ENCODE measurements around the gene TTF1. TPM values are rescaled to one million over a fixed set of nuclear protein-coding genes. Genes with fewer than 3 reads are reported as not detected.
A peak's percentile ranks its signal among the peaks of the same experiment; 100 is the strongest.

Gene TTF1
- total and polyA plus RNA-seq, 9 of the 15 experiments (the other 6 are each of a cell fraction or from before 2014, with no cell fraction given) = 9.0 to 18.5 (median 15.8) TPM

GRCh38 chr9:132406554-132407122 is at the start of gene TTF1 (continued):
- TF ChIP-seq, protein P1, sequence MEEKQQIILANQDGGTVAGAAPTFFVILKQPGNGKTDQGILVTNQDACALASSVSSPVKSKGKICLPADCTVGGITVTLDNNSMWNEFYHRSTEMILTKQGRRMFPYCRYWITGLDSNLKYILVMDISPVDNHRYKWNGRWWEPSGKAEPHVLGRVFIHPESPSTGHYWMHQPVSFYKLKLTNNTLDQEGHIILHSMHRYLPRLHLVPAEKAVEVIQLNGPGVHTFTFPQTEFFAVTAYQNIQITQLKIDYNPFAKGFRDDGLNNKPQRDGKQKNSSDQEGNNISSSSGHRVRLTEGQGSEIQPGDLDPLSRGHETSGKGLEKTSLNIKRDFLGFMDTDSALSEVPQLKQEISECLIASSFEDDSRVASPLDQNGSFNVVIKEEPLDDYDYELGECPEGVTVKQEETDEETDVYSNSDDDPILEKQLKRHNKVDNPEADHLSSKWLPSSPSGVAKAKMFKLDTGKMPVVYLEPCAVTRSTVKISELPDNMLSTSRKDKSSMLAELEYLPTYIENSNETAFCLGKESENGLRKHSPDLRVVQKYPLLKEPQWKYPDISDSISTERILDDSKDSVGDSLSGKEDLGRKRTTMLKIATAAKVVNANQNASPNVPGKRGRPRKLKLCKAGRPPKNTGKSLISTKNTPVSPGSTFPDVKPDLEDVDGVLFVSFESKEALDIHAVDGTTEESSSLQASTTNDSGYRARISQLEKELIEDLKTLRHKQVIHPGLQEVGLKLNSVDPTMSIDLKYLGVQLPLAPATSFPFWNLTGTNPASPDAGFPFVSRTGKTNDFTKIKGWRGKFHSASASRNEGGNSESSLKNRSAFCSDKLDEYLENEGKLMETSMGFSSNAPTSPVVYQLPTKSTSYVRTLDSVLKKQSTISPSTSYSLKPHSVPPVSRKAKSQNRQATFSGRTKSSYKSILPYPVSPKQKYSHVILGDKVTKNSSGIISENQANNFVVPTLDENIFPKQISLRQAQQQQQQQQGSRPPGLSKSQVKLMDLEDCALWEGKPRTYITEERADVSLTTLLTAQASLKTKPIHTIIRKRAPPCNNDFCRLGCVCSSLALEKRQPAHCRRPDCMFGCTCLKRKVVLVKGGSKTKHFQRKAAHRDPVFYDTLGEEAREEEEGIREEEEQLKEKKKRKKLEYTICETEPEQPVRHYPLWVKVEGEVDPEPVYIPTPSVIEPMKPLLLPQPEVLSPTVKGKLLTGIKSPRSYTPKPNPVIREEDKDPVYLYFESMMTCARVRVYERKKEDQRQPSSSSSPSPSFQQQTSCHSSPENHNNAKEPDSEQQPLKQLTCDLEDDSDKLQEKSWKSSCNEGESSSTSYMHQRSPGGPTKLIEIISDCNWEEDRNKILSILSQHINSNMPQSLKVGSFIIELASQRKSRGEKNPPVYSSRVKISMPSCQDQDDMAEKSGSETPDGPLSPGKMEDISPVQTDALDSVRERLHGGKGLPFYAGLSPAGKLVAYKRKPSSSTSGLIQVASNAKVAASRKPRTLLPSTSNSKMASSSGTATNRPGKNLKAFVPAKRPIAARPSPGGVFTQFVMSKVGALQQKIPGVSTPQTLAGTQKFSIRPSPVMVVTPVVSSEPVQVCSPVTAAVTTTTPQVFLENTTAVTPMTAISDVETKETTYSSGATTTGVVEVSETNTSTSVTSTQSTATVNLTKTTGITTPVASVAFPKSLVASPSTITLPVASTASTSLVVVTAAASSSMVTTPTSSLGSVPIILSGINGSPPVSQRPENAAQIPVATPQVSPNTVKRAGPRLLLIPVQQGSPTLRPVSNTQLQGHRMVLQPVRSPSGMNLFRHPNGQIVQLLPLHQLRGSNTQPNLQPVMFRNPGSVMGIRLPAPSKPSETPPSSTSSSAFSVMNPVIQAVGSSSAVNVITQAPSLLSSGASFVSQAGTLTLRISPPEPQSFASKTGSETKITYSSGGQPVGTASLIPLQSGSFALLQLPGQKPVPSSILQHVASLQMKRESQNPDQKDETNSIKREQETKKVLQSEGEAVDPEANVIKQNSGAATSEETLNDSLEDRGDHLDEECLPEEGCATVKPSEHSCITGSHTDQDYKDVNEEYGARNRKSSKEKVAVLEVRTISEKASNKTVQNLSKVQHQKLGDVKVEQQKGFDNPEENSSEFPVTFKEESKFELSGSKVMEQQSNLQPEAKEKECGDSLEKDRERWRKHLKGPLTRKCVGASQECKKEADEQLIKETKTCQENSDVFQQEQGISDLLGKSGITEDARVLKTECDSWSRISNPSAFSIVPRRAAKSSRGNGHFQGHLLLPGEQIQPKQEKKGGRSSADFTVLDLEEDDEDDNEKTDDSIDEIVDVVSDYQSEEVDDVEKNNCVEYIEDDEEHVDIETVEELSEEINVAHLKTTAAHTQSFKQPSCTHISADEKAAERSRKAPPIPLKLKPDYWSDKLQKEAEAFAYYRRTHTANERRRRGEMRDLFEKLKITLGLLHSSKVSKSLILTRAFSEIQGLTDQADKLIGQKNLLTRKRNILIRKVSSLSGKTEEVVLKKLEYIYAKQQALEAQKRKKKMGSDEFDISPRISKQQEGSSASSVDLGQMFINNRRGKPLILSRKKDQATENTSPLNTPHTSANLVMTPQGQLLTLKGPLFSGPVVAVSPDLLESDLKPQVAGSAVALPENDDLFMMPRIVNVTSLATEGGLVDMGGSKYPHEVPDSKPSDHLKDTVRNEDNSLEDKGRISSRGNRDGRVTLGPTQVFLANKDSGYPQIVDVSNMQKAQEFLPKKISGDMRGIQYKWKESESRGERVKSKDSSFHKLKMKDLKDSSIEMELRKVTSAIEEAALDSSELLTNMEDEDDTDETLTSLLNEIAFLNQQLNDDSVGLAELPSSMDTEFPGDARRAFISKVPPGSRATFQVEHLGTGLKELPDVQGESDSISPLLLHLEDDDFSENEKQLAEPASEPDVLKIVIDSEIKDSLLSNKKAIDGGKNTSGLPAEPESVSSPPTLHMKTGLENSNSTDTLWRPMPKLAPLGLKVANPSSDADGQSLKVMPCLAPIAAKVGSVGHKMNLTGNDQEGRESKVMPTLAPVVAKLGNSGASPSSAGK (IDR thresholded peaks at IDR 0.05) = 0 out of 2 replicates have a peak, but pooled peaks have one; percentile 22
- TF ChIP-seq ZNF707 (CRISPR knock-in tag; conservative IDR thresholded peaks at IDR 0.05) (no peak), NCOA1 (IDR thresholded peaks at IDR 0.05; ENCODE audit: low read depth) (0 out of 2 replicates have a peak, but pooled peaks have one; percentile 11), MYBL2 (IDR thresholded peaks at IDR 0.05; ENCODE audit: low read depth) (no peak), MYBL2 (CRISPR knock-in tag; IDR thresholded peaks at IDR 0.05; ENCODE audit: borderline replicate concordance) (no peak), GABPA (tag; conservative IDR thresholded peaks at IDR 0.05; ENCODE audit: low read depth) (peak; percentile 97), YY1 (IDR thresholded peaks at IDR 0.05; ENCODE audit: borderline replicate concordance in 1 of 3, control insufficient read depth in 1 of 3, extremely low read depth in 1 of 3, insufficient read depth in 3 of 3, insufficient read length in 1 of 3, insufficient replicate concordance in 2 of 3, low read depth in 1 of 3, low read length in 2 of 3) (peak in 2 of 3 experiments; percentile 19 to 51), RBM22 (IDR thresholded peaks at IDR 0.05; ENCODE audit: low read depth, low read length, poor library complexity, severe bottlenecking) (peak; percentile 76), ELF2 (CRISPR knock-in tag; IDR thresholded peaks at IDR 0.05) (peak; percentile 97)
- TF ChIP-seq, protein P2, sequence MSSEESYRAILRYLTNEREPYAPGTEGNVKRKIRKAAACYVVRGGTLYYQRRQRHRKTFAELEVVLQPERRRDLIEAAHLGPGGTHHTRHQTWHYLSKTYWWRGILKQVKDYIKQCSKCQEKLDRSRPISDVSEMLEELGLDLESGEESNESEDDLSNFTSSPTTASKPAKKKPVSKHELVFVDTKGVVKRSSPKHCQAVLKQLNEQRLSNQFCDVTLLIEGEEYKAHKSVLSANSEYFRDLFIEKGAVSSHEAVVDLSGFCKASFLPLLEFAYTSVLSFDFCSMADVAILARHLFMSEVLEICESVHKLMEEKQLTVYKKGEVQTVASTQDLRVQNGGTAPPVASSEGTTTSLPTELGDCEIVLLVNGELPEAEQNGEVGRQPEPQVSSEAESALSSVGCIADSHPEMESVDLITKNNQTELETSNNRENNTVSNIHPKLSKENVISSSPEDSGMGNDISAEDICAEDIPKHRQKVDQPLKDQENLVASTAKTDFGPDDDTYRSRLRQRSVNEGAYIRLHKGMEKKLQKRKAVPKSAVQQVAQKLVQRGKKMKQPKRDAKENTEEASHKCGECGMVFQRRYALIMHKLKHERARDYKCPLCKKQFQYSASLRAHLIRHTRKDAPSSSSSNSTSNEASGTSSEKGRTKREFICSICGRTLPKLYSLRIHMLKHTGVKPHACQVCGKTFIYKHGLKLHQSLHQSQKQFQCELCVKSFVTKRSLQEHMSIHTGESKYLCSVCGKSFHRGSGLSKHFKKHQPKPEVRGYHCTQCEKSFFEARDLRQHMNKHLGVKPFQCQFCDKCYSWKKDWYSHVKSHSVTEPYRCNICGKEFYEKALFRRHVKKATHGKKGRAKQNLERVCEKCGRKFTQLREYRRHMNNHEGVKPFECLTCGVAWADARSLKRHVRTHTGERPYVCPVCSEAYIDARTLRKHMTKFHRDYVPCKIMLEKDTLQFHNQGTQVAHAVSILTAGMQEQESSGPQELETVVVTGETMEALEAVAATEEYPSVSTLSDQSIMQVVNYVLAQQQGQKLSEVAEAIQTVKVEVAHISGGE (CRISPR knock-in tag; IDR thresholded peaks at IDR 0.05) = peak in 1 of 3 experiments; percentile 68; a peak in 1 of 6 replicates

Data from K562 (cell line).